ENCODE data around the gene PPP6R3.

DNA sequence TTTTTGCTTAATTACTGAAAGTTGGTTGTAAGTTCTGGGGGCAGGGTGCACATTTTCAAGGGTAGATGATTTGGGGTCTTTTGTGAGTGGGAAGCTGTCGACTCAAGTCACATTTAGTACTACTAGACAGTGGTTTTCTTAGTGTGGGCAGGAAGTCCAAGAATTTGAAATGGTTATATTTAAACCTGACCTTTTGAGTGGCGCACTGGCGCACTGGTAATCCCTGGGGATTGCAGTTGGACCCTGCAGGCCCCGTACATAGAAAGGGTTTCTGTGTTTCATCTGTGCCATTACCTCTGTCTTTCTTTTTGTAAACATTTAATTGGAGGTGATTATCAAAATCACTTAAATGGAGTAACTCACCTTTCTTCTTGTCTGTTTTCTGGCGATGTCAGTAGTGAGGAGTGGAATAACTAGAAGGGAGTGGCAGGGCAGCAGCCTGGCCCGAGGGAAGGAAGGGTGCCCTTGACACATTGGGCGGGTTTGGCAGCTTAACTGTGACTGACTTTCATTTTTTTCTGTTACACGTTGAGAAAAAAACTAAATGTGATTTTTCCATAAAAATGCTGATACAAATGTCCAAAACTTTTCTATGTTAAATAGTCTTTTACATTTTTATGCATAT, 122.0 kb downstream of the PPP6R3 start:
- TF ChIP-seq, protein P1, sequence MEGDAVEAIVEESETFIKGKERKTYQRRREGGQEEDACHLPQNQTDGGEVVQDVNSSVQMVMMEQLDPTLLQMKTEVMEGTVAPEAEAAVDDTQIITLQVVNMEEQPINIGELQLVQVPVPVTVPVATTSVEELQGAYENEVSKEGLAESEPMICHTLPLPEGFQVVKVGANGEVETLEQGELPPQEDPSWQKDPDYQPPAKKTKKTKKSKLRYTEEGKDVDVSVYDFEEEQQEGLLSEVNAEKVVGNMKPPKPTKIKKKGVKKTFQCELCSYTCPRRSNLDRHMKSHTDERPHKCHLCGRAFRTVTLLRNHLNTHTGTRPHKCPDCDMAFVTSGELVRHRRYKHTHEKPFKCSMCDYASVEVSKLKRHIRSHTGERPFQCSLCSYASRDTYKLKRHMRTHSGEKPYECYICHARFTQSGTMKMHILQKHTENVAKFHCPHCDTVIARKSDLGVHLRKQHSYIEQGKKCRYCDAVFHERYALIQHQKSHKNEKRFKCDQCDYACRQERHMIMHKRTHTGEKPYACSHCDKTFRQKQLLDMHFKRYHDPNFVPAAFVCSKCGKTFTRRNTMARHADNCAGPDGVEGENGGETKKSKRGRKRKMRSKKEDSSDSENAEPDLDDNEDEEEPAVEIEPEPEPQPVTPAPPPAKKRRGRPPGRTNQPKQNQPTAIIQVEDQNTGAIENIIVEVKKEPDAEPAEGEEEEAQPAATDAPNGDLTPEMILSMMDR (conservative IDR thresholded peaks at IDR 0.05 in 1 of 2, IDR thresholded peaks at IDR 0.05 in 1 of 2; ENCODE audit: extremely low read depth in 1 of 2, insufficient read depth in 1 of 2, low read depth in 1 of 2, low read length in 2 of 2) = no peak
- TF ChIP-seq EZH2 (IDR thresholded peaks at IDR 0.05; ENCODE audit: borderline replicate concordance, low read length) = no peak
